ENCODE results near the gene HS6ST1. TPM values are rescaled to one million over a fixed set of nuclear protein-coding genes. Genes with fewer than 3 reads are reported as not detected.

The HS6ST1 gene
- total RNA-seq (2014; rRNA removed; shearing (Covaris generic)): 12.0 and 17.6 TPM in 2 replicates
- 13.4 and 13.6 TPM in 2 replicates for total RNA-seq (2022)
- Bru-seq, nascent RNA: percentile 53 among the genes with signal in this experiment
- percentile 55 among the genes with signal in this experiment for BruChase-seq, experiment 1, labeled RNA remaining after a 6-hour chase
- BruChase-seq, experiment 2, labeled RNA remaining after a 2-hour chase: percentile 61 among the genes with signal in this experiment
- long read RNA-seq, transcript HS6ST1-201 (2 exons, 3,932 nt): major isoform, 6 of 37 reads
- long read RNA-seq, partial matches to known transcripts: 0 of 37 reads
- long read RNA-seq, other reads (novel, unspliced or antisense): 31 of 37 reads

- no peaks in the 10 kb centered on the region for H3K36me3 ChIP-seq (ENCODE audit: insufficient read depth, low read length)
- TF ChIP-seq EZH2phosphoT487 (IDR thresholded peaks at IDR 0.05; ENCODE audit: borderline replicate concordance, low read depth, low read length): no peak
- TF ChIP-seq CTCF (conservative IDR thresholded peaks at IDR 0.05; ENCODE audit: low read length): no peak
- BruUV-seq (replicated peaks): no TSS peak
- H3K9me2 ChIP-seq (ENCODE audit: insufficient read depth, low read length): no peaks in the 10 kb centered on the region
- H3K4me1 ChIP-seq (ENCODE audit: insufficient read depth, low read length, poor library complexity, severe bottlenecking): peaks cover 16% of the 10 kb centered on the region
- peak within 1 kb of the TSS; percentile 71 for H3K4me3 ChIP-seq (ENCODE audit: low read depth, low read length, poor library complexity, severe bottlenecking)
- ChIA-PET CTCF (ENCODE audit: unreplicated experiment) (no interaction called here), POLR2A (no interaction called here)
- peak within 1 kb of the TSS; percentile 4 for H3K27ac ChIP-seq (ENCODE audit: low read depth, low read length, poor library complexity, severe bottlenecking)
- no peaks in the 10 kb centered on the region; the same call in 1 of the 2 replicates for H3K79me2 ChIP-seq (ENCODE audit: insufficient read depth, low read depth, low read length)
- intact Hi-C loops (cut with micrococcal nuclease; ENCODE audit: unreplicated experiment): loop anchor here (5.0 kb wide), 1 partner anchor 257 kb away; no protein-coding TSS in a partner anchor
- H3K4me2 ChIP-seq (ENCODE audit: low read length): peak within 1 kb of the TSS; percentile 98
- DNase-seq (ENCODE audit: low spot score): peak; percentile 83
- peak within 1 kb of the TSS; percentile 76; the same call in 1 of the 2 replicates for H2AFZ ChIP-seq (ENCODE audit: low read length)
- peaks cover 22% of the 10 kb centered on the region; the same call in 1 of the 2 replicates for H4K20me1 ChIP-seq (ENCODE audit: insufficient read depth, low read length)
- no peaks in the 10 kb centered on the region for H3K9me3 ChIP-seq (ENCODE audit: low read length)
These were observed at the start of gene HS6ST1 for GRCh38 chr2:128318776-128319464. HS6ST1 (minus strand) TSS chr2:128318868; CDS start chr2:128318563, 305 bp downstream.

- ChIA-PET CTCF (ENCODE audit: unreplicated experiment) (no interaction called here), POLR2A (no interaction called here)
- Histone ChIP-seq H3K4me3 (ENCODE audit: low read depth, low read length, poor library complexity, severe bottlenecking) (no peak overlapping the region), H3K27ac (ENCODE audit: low read depth, low read length, poor library complexity, severe bottlenecking) (no peak overlapping the region), H3K9me2 (ENCODE audit: insufficient read depth, low read length) (no peaks in the 10 kb centered on the region), H3K9me3 (ENCODE audit: low read length) (no peaks in the 10 kb centered on the region), H3K79me2 (ENCODE audit: insufficient read depth, low read depth, low read length) (no peaks in the 10 kb centered on the region), H3K36me3 (ENCODE audit: insufficient read depth, low read length) (no peaks in the 10 kb centered on the region), H3K4me2 (ENCODE audit: low read length) (no peak overlapping the region), H4K20me1 (ENCODE audit: insufficient read depth, low read length) (no peaks in the 10 kb centered on the region), H3K4me1 (ENCODE audit: insufficient read depth, low read length, poor library complexity, severe bottlenecking) (no peaks in the 10 kb centered on the region), H2AFZ (ENCODE audit: low read length) (no peak overlapping the region)
- TF ChIP-seq CTCF (conservative IDR thresholded peaks at IDR 0.05; ENCODE audit: low read length) (no peak), EZH2phosphoT487 (IDR thresholded peaks at IDR 0.05; ENCODE audit: borderline replicate concordance, low read depth, low read length) (no peak)
- intact Hi-C loops (cut with micrococcal nuclease; ENCODE audit: unreplicated experiment): no loop called here
- DNase-seq (ENCODE audit: low spot score): no peak
- no TSS peak for BruUV-seq (replicated peaks)
These were observed 49.1 kb upstream of the HS6ST1 start for GRCh38 chr2:128367601-128368359.
